NB4 (cell line): Measurements from ENCODE around the gene C9orf85.

ENCODE experiments used
- MYC ChIP-seq: IDR thresholded peaks from 2 replicates; pipeline ENCODE4 v1.6.1; 2011; ENCODE audit warnings: low read depth, low read length
- POLR2A ChIP-seq: IDR thresholded peaks from 2 replicates; pipeline ENCODE4 v1.6.1; 2011; ENCODE audit warnings: mild to moderate bottlenecking; ENCODE audit not compliant: insufficient read length; ENCODE audit errors: extremely low read depth
- TF ChIP-seq, protein P1 (sequence below): IDR thresholded peaks from one replicate; pipeline ENCODE4 v1.5.1; 2012; ENCODE audit warnings: low read depth, low read length
- TF ChIP-seq, protein P2 (sequence below): IDR thresholded peaks from 2 replicates; pipeline ENCODE4 v1.6.1; 2011; ENCODE audit warnings: low read depth, low read length

DNA sequence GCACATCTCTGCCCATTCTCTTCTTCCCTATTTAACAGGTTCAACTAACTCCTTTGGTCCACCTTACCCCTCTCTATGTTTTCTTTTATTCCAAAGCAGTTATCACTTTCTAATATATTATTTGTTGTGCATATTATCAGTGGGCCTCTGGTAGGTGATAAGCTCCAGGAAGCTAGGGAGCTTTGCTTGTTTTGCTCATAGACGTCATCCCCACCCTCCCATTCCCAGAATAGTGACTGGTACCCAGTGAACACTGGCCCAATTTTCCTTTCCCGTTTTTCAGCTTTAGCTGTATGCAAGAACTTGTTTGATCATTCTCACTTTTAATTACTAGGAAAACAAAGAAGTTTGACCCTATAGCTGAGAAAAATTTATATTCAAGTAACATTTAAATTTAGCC, 7.4 kb upstream of the C9orf85 start:
- TF ChIP-seq, protein P1, sequence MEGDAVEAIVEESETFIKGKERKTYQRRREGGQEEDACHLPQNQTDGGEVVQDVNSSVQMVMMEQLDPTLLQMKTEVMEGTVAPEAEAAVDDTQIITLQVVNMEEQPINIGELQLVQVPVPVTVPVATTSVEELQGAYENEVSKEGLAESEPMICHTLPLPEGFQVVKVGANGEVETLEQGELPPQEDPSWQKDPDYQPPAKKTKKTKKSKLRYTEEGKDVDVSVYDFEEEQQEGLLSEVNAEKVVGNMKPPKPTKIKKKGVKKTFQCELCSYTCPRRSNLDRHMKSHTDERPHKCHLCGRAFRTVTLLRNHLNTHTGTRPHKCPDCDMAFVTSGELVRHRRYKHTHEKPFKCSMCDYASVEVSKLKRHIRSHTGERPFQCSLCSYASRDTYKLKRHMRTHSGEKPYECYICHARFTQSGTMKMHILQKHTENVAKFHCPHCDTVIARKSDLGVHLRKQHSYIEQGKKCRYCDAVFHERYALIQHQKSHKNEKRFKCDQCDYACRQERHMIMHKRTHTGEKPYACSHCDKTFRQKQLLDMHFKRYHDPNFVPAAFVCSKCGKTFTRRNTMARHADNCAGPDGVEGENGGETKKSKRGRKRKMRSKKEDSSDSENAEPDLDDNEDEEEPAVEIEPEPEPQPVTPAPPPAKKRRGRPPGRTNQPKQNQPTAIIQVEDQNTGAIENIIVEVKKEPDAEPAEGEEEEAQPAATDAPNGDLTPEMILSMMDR = no peak
- TF ChIP-seq POLR2A = no peak
- TF ChIP-seq, protein P2, sequence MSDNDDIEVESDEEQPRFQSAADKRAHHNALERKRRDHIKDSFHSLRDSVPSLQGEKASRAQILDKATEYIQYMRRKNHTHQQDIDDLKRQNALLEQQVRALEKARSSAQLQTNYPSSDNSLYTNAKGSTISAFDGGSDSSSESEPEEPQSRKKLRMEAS = no peak
- no peak for TF ChIP-seq MYC
